ENCODE measurements around the gene KRT38.

Gene KRT38

DNA sequence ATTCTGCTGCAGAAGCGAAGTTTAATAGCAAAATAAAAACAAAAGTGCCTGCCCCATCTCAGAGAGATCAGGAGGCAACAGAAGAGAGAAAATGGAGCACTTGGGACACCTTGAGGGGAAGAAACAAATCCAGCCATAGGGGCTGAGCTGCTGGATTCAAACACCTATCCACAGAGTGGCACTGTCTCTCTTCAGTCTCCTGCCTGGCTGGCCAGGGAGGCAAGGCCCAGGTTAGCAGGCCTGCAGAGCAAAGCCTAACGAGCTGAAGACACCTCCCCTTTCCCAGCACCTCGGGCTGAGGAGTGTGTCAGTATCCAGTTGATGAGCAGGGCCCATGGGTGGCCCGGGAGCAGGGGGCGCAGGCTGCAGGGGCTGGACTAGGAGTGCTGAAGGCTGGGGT, 34.6 kb downstream of the KRT38 start:
- H3K79me2 ChIP-seq (ENCODE audit: insufficient read depth, low read length) = no peaks in the 10 kb centered on the region
- H3K4me2 ChIP-seq (ENCODE audit: insufficient read depth, low read length) = no peak overlapping the region
- peaks cover 3% of the 10 kb centered on the region; the same call in 1 of the 2 replicates for H4K20me1 ChIP-seq (ENCODE audit: insufficient read depth, low read length)
- H2AFZ ChIP-seq (ENCODE audit: low read depth, low read length) = no peak overlapping the region
- H3K27ac ChIP-seq (ENCODE audit: low read length) = no peak overlapping the region
- TF ChIP-seq CTCF (IDR thresholded peaks at IDR 0.05; ENCODE audit: borderline replicate concordance, extremely low read depth, low read length, poor library complexity, severe bottlenecking) (no peak), EZH2 (IDR thresholded peaks at IDR 0.05; ENCODE audit: borderline replicate concordance, low read depth, low read length, severe bottlenecking) (no peak)
- no peaks in the 10 kb centered on the region for H3K36me3 ChIP-seq (ENCODE audit: insufficient read depth, low read length)
- no peaks in the 10 kb centered on the region for H3K9me3 ChIP-seq (ENCODE audit: insufficient read depth, low read length, severe bottlenecking)
- no peak overlapping the region for H3K9ac ChIP-seq (ENCODE audit: low read depth, low read length)
- DNase-seq (no peak), ATAC-seq (ENCODE audit: insufficient read depth, low read depth) (no peak)
- peaks cover 5% of the 10 kb centered on the region for H3K27me3 ChIP-seq (ENCODE audit: insufficient read depth, low read length, poor library complexity)
- H3K4me1 ChIP-seq (ENCODE audit: insufficient read depth, low read length) = no peaks in the 10 kb centered on the region
- H3K4me3 ChIP-seq (ENCODE audit: low read depth in 1 of 2, low read length in 2 of 2) = no peak overlapping the region

GRCh38 chr17:41404024-41404671, 36.6 kb downstream of the KRT38 start:
- DNase-seq = no peak
- H3K27me3 ChIP-seq (ENCODE audit: insufficient read depth, low read length, poor library complexity) = peaks cover 15% of the 10 kb centered on the region
- H4K20me1 ChIP-seq (ENCODE audit: insufficient read depth, low read length) = peaks cover 3% of the 10 kb centered on the region; the same call in 1 of the 2 replicates
- H3K9me3 ChIP-seq (ENCODE audit: insufficient read depth, low read length, severe bottlenecking) = no peaks in the 10 kb centered on the region
- no peak overlapping the region for H3K27ac ChIP-seq (ENCODE audit: low read length)
- H2AFZ ChIP-seq (ENCODE audit: low read depth, low read length) = no peak overlapping the region
- ATAC-seq (ENCODE audit: insufficient read depth, low read depth) = no peak
- no peak overlapping the region for H3K9ac ChIP-seq (ENCODE audit: low read depth, low read length)
- H3K4me3 ChIP-seq (ENCODE audit: low read depth in 1 of 2, low read length in 2 of 2) = no peak overlapping the region
- TF ChIP-seq CTCF (IDR thresholded peaks at IDR 0.05; ENCODE audit: borderline replicate concordance, extremely low read depth, low read length, poor library complexity, severe bottlenecking) = no peak
- H3K79me2 ChIP-seq (ENCODE audit: insufficient read depth, low read length) = no peaks in the 10 kb centered on the region
- H3K36me3 ChIP-seq (ENCODE audit: insufficient read depth, low read length) = no peaks in the 10 kb centered on the region
- H3K4me2 ChIP-seq (ENCODE audit: insufficient read depth, low read length) = no peak overlapping the region
- no peaks in the 10 kb centered on the region for H3K4me1 ChIP-seq (ENCODE audit: insufficient read depth, low read length)

- no peak overlapping the region for H3K4me2 ChIP-seq (ENCODE audit: insufficient read depth, low read length)
- H3K9ac ChIP-seq (ENCODE audit: low read depth, low read length) = no peak overlapping the region
- no peaks in the 10 kb centered on the region for H3K4me1 ChIP-seq (ENCODE audit: insufficient read depth, low read length)
- no peak for ATAC-seq (ENCODE audit: insufficient read depth, low read depth)
- no peaks in the 10 kb centered on the region for H3K9me3 ChIP-seq (ENCODE audit: insufficient read depth, low read length, severe bottlenecking)
- no peak overlapping the region for H3K27ac ChIP-seq (ENCODE audit: low read length)
- TF ChIP-seq EZH2 (IDR thresholded peaks at IDR 0.05; ENCODE audit: borderline replicate concordance, low read depth, low read length, severe bottlenecking) = no peak
- no peak overlapping the region for H2AFZ ChIP-seq (ENCODE audit: low read depth, low read length)
- H4K20me1 ChIP-seq (ENCODE audit: insufficient read depth, low read length) = no peaks in the 10 kb centered on the region; the same call in 1 of the 2 replicates
- H3K4me3 ChIP-seq (ENCODE audit: low read depth in 1 of 2, low read length in 2 of 2) = no peak overlapping the region
- peaks cover 15% of the 10 kb centered on the region for H3K27me3 ChIP-seq (ENCODE audit: insufficient read depth, low read length, poor library complexity)
- no peaks in the 10 kb centered on the region for H3K79me2 ChIP-seq (ENCODE audit: insufficient read depth, low read length)
- no peak for DNase-seq
- H3K36me3 ChIP-seq (ENCODE audit: insufficient read depth, low read length) = no peaks in the 10 kb centered on the region
These were observed 37.3 kb downstream of the KRT38 start for GRCh38 chr17:41403404-41404023.

- Histone ChIP-seq H4K20me1 (ENCODE audit: insufficient read depth, low read length) (no peaks in the 10 kb centered on the region; the same call in 1 of the 2 replicates), H3K36me3 (ENCODE audit: insufficient read depth, low read length) (no peaks in the 10 kb centered on the region), H3K79me2 (ENCODE audit: insufficient read depth, low read length) (no peaks in the 10 kb centered on the region), H3K4me2 (ENCODE audit: insufficient read depth, low read length) (no peak overlapping the region), H3K27me3 (ENCODE audit: insufficient read depth, low read length, poor library complexity) (peaks cover 19% of the 10 kb centered on the region), H3K9me3 (ENCODE audit: insufficient read depth, low read length, severe bottlenecking) (no peaks in the 10 kb centered on the region), H3K4me3 (ENCODE audit: low read depth in 1 of 2, low read length in 2 of 2) (no peak overlapping the region), H2AFZ (ENCODE audit: low read depth, low read length) (no peak overlapping the region), H3K9ac (ENCODE audit: low read depth, low read length) (no peak overlapping the region), H3K4me1 (ENCODE audit: insufficient read depth, low read length) (no peaks in the 10 kb centered on the region), H3K27ac (ENCODE audit: low read length) (no peak overlapping the region)
- no peak for DNase-seq
- no peak for ATAC-seq (ENCODE audit: insufficient read depth, low read depth)
- TF ChIP-seq CTCF (IDR thresholded peaks at IDR 0.05; ENCODE audit: borderline replicate concordance, extremely low read depth, low read length, poor library complexity, severe bottlenecking) = no peak
- TF ChIP-seq EZH2 (IDR thresholded peaks at IDR 0.05; ENCODE audit: borderline replicate concordance, low read depth, low read length, severe bottlenecking) = no peak
These were observed 38.6 kb downstream of the KRT38 start for GRCh38 chr17:41402161-41402560.

Measured in DND-41 (cell line).